GM19025 (cell line): ENCODE results near the gene PCBP3.
A peak's percentile ranks its signal among the peaks of the same experiment; 100 is the strongest.
"Not testable (repeated sequence)": the region's sequence is repeated elsewhere in the genome, so short reads cannot be mapped to it uniquely, and the experiment has no call there.

Experiments used
- ATAC-seq: cut with Tn5 transposase; IDR thresholded peaks from one replicate; pipeline ENCODE4 v1.9.1; 2021; ENCODE audit warnings: mild to moderate bottlenecking, low read depth, moderate library complexity; ENCODE audit not compliant: unreplicated experiment

The PCBP3 gene

DNA sequence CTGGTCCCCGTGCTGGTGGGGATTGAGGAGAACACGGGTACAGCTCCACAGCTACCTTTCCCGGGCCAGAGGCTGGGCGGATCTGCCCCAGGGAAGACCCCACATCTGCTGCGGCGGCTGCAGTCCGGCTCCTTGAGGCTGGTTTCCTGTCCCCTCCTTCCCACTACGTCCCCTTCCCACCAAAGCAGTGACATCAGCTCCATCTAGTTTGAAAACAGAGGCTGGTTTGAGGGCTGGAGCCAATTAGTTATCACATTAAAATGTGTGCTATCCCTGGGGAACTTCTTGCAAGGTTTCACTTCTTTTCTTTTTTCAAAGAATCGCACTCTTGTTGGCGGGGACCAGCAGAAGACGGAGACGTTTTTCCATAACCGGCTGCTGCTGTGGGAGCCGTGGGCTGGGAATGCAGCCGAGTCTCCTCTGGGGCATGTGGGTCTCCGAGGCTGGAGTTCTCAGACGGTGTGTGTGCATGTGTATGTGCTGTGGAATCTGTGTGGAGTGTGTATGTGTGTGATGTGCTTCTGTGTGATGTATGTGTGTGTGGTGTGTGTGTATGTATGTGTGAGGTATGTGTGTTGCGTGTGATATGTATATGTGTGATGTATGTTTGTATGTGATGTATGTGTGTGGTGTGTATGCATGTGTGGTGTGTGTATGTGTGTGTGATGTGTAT lies 8.9 kb upstream of the PCBP3 start:
- ATAC-seq: no peak

- no peak for ATAC-seq
Observed at GRCh38 chr21:45635271-45636151, 8.0 kb upstream of the PCBP3 start.

GRCh38 chr21:45636459-45636858 lies 7.1 kb upstream of the PCBP3 start:
- ATAC-seq: no peak

- ATAC-seq: no peak
Observed at GRCh38 chr21:45636951-45637646, 6.4 kb upstream of the PCBP3 start.

GRCh38 chr21:45637883-45638282 lies 5.6 kb upstream of the PCBP3 start:
- no peak for ATAC-seq

GRCh38 chr21:45638707-45639106 lies 4.8 kb upstream of the PCBP3 start:
- no peak for ATAC-seq

- ATAC-seq: no peak
Observed at GRCh38 chr21:45639206-45640000, 4.1 kb upstream of the PCBP3 start.

DNA sequence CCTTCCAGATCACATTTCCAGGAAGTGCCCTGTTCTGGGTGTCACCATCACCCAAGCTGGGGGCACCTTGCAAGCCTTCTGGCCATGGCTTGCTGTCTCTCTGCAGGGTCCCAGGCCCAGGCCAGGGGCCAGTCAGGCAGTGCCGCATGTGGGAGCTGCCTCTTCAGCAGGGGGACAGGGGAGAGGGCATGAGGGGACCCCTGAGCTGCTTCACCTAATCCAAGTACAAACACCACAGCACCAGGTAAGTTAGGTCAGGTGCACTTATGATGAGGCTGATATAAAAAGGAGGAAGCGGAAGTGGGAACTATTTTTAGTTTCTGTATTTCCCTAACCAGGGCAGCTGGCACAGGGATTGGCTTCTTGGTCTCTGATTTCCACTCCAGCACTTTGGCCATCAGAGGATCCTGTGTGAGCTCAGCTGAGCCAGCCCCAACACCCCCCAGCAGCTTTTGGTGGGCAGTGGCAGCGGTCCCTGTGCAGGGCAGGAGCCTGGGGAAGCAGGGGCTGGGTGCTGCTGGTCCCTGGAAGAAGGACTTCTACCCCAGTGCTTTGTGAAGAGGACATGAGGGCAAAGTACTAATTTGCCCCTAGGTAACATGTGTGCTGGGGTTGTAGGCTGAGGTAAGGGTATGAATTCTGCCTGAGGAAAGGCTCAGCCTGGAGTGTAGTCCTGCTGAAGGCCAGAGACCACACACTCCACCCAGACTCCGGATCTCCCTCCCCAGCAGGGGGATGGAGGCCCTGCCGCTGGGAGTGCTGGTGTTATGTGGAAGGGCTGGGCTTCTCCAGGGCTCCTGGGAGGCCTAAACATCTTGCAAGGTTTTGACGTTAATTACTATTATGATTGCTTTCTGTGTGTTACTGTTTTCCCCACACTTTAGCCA lies 3.3 kb upstream of the PCBP3 start:
- no peak for ATAC-seq

DNA sequence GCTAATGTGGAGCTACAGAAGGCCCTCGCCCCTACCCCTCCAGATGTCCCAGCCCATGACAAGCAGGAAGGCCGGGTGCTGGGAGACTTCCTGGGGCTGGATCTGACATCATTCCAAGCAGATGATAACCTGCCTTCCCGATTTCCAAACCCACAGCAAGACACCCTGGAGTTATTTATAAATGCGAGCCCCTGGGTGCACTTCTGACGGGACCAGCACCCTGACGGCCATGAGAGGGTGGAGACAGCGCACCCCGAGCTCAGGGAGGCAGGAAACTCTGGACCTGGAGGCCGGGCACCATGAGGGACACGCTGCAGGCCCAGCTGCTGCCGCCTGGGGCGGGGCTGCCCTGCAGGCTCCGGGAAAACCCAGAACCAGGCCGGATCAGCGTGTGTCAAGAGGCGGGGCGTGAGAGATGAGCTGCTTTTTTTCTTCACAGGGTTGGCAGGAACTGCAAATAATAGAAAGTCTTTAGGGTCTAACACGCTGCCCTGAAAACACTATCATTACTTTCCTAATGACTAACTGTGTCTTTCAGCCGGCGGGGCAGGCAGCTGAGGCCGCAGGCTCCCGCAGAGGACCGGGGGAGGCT lies 2.5 kb upstream of the PCBP3 start:
- ATAC-seq: peak; percentile 25

GRCh38 chr21:45641480-45642035 lies 2.0 kb upstream of the PCBP3 start:
- no peak for ATAC-seq

DNA sequence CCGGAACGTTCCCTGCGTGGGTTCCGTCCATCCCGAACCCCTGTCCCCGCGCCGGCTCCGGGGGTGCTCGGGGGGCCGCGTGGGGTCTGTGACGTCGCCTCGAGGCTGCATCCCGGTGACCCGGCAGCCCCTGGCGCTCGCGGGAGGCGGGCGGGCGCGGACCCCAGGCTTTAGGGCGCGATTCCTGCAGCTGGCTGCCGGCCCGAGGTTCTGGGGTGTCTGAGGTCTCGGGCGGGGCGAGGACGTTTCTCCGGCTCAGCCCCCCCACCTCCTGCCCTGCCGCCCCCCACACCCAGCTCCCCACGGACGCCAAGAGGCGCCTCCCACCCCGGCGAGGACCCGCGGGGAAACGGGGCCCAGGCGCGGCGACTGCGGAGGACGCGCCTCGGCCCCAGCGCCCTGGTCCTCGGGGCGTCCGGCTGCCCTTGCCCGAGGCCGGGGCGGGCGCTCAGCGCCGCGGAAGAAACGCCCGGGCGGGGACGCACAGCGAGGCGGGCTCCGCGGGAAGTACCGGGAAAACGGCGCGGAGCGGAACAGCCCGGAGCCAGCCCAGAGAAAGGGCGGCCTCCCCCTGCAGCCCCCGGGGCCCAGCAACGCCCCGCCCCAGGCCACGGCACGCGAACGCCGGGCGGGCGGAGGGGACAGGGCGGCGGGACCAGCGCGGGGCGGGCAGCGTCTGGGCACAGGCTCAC lies 1.3 kb upstream of the PCBP3 start:
- ATAC-seq: no peak

DNA sequence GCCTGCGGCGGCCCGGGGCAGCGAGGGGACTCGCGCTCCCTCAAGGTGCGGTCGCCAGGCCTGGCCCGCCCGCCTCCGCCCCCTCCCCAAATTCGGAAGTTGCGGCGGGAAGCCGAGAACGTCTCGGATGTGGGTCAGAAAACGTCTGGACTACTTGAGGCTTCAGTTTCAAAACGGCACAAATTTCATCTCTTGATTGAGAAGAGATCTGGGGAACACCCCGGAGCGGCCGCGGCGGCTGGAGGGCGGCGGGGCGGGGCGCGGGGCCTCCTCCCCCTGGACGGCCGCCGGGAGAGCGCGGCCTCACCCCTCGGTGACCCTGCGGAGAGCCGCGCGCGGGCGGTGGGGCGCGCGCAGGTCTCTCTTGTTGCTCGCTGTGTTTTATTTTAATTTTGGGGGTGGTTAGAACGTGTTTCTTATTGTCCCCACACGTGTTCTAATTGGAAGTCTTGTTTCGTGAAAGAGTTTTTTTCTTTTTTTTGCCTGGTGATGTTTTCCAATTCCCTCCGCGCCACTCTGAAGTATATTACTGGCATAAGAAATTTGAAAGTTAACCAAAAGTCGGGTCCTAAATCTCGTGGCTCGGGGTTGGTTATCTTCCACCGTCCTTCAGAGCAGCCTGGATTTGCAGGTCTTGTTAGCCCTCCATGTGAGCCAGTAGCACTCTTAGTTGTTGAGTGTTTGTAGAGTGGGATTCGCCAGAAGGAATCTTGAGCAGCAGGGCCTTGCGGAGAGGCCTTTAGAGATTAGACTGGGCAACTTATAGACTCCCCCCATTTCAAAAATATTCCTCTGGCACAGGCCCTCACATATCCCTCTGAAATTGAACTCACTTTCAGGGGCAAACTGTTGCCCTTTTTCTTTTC lies 749 bp downstream of the PCBP3 start:
- no peak for ATAC-seq

- no peak for ATAC-seq
Observed at GRCh38 chr21:45651921-45652320, 8.4 kb downstream of the PCBP3 start.

DNA sequence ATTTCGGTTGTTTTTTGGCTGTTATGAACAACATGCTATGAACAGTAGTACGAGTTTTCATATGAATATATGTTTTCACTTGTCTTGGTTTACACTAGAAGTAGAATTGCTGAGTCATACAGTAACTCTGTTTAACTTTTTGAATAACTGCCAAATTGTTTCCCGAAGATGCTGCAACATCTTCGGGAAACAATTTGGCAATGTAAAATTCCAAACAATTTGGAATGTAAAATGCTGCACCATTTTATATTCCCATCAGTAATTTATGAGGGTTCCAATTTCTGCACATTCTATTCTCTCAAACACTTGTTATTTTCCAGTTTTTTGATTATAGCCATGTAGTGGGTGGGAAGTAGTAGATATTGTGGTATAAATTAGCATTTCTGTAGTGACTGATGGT lies 11.6 kb downstream of the PCBP3 start:
- no peak for ATAC-seq

- not testable (repeated sequence) for ATAC-seq
Observed at GRCh38 chr21:45656114-45656513, 12.6 kb downstream of the PCBP3 start.

DNA sequence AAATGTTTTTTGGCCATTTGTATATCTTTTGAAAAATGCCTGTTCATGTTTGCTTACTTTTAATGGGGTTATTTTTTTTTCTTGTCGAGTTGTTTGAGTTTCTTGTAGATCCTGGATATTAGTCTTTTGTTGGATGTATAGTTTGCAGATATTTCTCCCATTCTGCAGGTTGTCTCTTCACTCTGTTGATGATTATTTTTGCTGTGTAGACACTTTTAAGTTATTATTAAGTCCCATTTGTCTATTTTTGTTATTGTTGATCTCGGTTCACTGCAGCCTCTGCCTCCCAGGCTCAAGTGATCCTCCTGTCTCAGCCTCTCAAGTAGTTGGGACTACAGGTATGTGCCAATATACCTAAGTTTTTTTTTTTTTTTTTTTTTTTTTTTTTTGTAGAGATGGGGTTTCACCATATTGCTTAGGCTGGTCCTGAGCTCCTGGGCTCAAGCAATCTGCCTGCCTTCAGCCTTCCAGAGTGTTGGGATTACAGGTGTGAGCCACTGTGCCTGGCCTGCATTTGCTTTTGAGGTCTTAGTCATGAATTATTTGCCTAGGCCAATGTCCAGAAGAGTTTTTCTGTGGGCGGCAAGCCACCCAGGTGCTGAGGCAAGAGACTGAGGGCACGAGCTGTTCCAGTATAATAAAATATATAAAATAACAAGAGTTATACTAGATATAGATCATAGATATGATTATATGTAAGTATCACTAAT lies 18.5 kb downstream of the PCBP3 start:
- not testable (repeated sequence) for ATAC-seq
